Activated CD4-positive, alpha-beta T cell treated with anti-CD3 and anti-CD28 coated beads for 24 hours (primary cell): ENCODE results near the gene ANKMY1.
"Not testable (repeated sequence)": the region's sequence is repeated elsewhere in the genome, so short reads cannot be mapped to it uniquely, and the experiment has no call there.

ENCODE experiments used
- DNase-seq, 2 donors: peaks; one replicate each; pipeline ENCODE4 v3.0.0-alpha.2; 2020; ENCODE audit warnings: low read depth in 2 of 2

ANKMY1 gene

GRCh38 chr2:240555541-240556250 is 2.1 kb downstream of the ANKMY1 start:
- DNase-seq = no peak

GRCh38 chr2:240554767-240555493 is 2.9 kb downstream of the ANKMY1 start:
- no peak for DNase-seq

DNA sequence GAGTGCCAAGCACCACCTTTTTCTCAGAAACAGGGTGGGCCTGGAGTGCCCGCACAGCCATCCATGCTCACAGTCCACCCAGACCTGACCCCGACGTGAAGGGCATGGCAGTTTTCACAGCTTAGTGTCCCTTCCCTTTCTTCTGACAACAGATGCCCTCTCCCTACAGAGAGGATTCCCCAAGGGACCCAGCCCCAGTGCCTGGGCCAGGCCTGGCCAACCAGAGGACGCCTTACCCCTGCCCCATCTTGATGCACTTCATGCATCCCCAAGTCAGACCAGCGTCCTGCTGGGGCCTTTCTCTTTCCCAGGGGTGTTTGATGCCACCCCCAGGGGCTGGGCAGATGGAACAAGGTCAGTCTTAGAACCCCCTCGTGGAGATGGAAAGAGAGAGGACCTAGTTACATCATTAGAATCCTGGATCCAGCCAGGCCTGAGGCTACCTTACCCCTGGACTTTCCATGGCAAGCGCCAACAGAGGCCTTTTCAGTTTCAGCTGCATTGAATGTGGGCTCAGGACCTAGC is 3.8 kb downstream of the ANKMY1 start:
- no peak for DNase-seq

- no peak for DNase-seq
Observed at GRCh38 chr2:240551811-240552210, 6.0 kb downstream of the ANKMY1 start.

DNA sequence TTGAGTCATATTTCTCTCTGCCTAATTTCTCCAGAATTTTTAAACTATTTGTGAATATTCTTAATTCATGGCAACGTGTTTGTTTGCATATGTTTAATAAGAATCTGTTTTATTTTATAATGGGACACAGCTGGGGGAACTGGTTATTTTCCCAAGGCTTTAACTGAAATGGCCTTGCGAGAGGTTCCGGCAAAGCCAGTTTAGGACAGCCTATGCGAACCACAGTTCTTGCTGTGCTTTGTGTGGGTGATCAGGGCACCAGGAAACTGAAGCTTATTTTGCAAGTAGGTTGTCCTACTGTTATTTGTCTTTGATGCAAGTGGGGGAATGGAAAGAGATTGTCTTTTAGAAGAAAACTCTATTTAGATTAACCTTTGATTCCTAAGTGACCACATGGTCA is 6.5 kb downstream of the ANKMY1 start:
- no peak for DNase-seq

DNA sequence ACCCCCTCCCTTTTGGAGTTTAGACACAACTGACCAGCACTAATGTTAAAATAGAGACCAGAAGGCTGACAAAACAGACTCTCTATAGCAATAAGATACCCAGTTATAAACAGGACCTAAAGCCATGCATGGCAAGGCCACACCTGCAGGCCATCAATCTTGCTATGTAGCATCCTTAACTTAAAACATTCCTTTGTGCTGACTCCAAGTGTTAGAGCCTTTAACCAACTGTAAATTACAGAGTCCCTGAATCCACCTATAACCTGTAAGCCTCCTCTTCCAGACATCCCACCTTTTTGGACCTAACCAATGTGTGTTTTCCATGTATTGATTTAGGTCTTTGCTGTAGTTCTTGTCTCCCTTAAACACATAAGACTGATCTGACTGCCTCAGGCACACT is 17.9 kb downstream of the ANKMY1 start:
- DNase-seq = no peak

GRCh38 chr2:240539101-240539500 is 18.7 kb downstream of the ANKMY1 start:
- not testable (repeated sequence) for DNase-seq

GRCh38 chr2:240538031-240538780 is 19.6 kb downstream of the ANKMY1 start:
- no peak for DNase-seq

DNA sequence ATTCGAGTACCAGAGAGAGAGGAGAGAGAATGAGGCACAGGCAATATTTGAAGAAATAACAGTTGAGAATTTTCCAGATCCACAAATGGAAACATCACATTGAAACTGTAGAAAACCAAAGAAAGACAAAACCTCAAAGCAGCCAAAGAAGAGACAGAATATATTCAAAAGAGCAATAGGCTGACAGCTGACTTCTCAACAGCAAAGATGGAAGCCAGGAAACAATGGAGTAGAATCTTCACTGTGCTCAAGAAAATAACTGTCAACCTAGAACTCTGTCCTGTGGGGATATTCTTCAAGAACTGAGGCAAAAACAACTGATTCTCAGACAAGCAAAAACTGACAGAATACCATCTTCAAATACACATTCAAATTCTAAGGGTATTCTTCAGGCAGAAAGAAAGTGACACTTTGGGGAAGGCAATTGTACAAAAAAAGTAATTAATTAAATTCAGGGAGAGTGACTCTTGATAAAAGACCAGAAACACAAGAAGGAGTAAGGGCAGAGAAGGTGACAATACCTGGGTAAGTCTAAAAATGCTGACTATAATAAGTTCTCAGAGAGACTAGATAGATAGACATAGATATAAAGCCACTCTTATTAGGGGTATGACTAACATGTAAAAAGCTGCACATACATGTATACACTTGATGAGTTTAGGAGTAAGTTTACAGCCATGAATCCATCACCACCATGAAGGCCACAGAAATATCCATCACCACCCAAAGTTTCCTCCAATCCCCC is 25.6 kb downstream of the ANKMY1 start:
- no peak for DNase-seq

- no peak for DNase-seq
Observed at GRCh38 chr2:240531038-240531437, 26.8 kb downstream of the ANKMY1 start.

DNA sequence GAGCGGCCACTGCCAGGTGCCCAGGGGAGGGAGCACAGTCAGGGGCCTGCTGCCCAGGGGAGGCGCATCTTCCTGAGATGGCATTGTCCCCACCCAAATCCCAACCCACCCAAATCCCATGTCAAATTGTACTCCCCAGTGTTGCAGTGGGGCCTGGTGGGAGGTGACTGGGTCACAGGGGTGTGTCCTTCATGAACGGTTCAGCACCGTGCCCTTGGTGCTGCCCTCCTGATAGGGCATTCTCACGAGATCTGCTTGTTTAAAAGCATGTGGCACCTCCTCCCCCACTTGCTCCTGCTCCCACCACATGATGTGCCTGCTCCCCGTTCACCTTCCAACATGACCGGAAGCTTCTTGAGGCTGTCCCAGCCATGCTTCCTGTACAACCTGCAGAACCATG is 27.6 kb downstream of the ANKMY1 start:
- no peak for DNase-seq

DNA sequence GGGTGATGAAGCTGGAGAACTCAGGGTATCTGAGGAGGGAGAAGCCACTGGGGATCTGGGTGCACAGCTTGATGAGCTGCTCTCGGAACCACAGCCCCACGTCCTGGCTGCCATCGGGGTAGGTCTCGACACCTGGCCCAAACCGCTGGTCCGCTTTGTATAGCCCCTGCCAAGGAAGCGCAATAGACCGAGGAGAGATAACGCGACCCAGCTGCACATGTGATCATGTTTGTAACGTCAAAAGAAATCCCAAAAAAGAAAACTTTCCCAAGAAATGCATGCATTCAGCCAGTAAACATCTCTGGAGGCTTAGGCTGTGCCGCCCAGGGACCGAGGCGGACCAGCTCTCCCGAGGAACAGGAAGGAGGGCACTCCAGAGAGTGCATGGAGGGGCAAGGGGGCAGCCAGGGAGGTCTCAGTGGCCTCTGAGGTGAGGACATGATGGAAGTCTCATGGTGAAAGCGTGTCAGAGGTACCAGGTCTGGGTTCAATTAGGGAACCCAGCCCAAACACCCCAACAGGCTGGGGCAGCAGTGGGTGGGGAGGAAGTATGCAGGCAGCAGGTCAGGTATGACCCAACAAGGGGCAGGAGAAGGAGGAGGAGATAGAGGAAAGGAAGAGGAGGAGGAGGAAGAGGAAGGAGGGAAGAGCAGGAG is 28.3 kb downstream of the ANKMY1 start:
- no peak for DNase-seq

- no peak for DNase-seq
Observed at GRCh38 chr2:240528406-240529040, 29.3 kb downstream of the ANKMY1 start.

- no peak for DNase-seq
Observed at GRCh38 chr2:240527153-240527750, 30.5 kb downstream of the ANKMY1 start.

DNA sequence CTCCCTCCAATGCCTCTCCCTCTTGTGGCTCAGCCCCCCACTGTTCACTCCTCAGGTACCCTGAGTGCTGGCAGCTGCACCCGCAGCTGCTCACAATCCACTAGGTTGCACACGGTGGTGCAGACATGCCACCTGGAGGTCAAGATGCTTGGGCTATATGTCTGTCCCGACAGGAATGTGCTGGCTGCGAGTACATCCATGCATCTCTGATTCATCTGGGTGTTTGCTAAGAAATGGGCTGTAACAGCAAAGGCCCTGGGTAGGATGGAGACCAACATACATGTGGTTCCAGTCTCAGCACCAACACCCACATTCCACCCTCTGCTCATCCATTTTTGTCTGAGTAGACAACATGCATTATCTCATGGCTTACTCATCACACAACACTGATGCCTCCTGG is 31.3 kb downstream of the ANKMY1 start:
- no peak for DNase-seq

GRCh38 chr2:240525802-240526201 is 32.0 kb downstream of the ANKMY1 start:
- DNase-seq = no peak

GRCh38 chr2:240524963-240525718 is 32.6 kb downstream of the ANKMY1 start:
- DNase-seq = no peak

- no peak for DNase-seq
Observed at GRCh38 chr2:240523451-240524281, 34.1 kb downstream of the ANKMY1 start.

GRCh38 chr2:240522406-240522805 is 35.4 kb downstream of the ANKMY1 start:
- no peak for DNase-seq
